Sigmoid colon (tissue), 3 donors: ENCODE results near the gene GALNT17.

ENCODE experiments used
- POLR2A ChIP-seq, 2 donors: fragments of 450-650 bp; IDR thresholded peaks; one replicate each; pipeline ENCODE4 v1.6.1; 2016; ENCODE audit warnings: antibody characterized with exemption in 2 of 2, mild to moderate bottlenecking in 2 of 2, moderate library complexity in 2 of 2
- TF ChIP-seq, protein P1 (sequence below), 4 experiments: fragments of 450-650 bp in 3 of 4; fragments of 200-600 bp in 1 of 4; IDR thresholded peaks; one replicate each; pipeline ENCODE4 v1.5.1; 2016 to 2019; ENCODE audit warnings: antibody characterized with exemption in 4 of 4, mild to moderate bottlenecking in 3 of 4, moderate library complexity in 2 of 4

DNA sequence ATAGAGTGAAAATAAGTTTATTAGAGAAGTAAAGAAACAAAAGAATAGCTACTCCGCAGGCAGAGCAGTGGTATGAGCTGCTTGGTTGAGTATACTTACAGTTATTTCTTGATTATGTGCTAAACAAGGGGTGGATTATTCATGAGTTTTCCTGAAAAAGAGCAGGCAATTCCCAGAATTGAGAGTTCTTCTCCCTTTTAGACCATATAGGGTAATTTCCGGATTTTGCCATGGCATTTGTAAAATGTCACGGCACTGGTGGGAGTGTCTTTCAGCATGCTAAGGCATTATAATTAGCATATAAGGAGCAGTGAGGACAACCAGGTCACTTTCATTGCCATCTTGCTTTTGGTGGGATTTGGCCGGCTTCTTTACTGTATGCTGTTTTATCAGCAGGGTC, 25.7 kb upstream of the GALNT17 start:
- TF ChIP-seq, protein P1, sequence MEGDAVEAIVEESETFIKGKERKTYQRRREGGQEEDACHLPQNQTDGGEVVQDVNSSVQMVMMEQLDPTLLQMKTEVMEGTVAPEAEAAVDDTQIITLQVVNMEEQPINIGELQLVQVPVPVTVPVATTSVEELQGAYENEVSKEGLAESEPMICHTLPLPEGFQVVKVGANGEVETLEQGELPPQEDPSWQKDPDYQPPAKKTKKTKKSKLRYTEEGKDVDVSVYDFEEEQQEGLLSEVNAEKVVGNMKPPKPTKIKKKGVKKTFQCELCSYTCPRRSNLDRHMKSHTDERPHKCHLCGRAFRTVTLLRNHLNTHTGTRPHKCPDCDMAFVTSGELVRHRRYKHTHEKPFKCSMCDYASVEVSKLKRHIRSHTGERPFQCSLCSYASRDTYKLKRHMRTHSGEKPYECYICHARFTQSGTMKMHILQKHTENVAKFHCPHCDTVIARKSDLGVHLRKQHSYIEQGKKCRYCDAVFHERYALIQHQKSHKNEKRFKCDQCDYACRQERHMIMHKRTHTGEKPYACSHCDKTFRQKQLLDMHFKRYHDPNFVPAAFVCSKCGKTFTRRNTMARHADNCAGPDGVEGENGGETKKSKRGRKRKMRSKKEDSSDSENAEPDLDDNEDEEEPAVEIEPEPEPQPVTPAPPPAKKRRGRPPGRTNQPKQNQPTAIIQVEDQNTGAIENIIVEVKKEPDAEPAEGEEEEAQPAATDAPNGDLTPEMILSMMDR (IDR thresholded peaks at IDR 0.05): no peak
- TF ChIP-seq POLR2A (IDR thresholded peaks at IDR 0.05): no peak
